HG03460 (cell line): ENCODE results near the gene SLC24A3.

Source experiments
- ATAC-seq: cut with Tn5 transposase; IDR thresholded peaks from one replicate; pipeline ENCODE4 v1.9.1; 2021; ENCODE audit not compliant: unreplicated experiment

SLC24A3 gene

DNA sequence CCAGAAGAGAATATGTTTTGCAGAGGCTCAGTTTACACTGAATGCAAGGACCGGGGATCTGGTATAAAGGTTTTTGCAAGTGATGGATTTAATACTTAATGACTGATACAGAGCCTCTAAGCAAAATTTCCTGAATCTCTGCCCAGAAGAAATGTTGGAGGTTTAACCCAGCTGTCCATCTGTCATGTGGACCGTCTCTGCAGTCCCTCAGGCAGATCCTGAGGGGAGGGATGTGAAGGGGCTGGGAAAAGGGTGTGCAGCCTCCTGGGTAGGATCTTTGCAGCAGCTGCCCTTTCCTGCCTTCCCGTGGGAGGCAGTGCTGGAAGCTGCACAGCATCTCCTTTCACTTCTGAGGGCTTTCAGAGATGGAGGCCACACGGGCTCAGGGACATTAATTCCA lies 207.0 kb downstream of the SLC24A3 start:
- no peak for ATAC-seq

DNA sequence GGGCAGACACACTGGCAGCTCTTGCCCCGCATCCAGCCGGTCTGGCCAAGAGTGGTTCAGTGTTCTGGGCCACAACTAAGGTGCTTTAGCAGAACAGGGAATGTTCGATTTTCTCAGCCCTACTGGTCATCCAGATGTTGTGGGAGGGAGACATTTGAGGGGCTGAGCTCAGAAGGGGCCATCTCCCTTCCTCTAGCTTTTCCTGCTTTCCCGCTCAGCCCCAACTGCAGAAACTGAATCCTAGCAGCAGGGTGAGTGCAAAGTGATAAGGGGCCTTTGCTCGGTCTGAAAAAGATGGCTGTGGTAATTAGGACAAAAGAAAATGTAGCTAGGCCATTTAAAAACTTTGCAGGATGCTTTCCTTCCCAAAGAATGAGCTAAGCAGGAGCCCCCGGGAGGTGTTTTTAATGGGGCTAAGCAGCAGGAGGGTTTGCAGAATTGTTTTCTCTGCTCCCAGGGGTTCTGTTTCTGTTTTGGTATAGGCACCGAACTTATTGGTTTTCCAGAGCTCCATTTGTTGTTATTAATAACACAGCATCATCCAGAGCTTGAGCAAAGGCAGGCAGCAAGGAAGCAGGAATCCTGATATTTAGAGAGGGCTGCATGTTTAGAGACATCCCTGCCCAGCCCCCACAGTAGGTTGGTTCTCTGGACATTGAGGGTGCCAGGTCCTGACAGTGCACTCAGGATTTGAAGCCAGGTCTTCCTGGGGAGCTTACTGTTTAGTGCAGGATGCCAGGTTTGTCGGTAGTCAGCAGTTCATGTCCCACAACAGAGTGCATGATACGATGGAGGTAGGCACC lies 210.9 kb downstream of the SLC24A3 start:
- no peak for ATAC-seq

DNA sequence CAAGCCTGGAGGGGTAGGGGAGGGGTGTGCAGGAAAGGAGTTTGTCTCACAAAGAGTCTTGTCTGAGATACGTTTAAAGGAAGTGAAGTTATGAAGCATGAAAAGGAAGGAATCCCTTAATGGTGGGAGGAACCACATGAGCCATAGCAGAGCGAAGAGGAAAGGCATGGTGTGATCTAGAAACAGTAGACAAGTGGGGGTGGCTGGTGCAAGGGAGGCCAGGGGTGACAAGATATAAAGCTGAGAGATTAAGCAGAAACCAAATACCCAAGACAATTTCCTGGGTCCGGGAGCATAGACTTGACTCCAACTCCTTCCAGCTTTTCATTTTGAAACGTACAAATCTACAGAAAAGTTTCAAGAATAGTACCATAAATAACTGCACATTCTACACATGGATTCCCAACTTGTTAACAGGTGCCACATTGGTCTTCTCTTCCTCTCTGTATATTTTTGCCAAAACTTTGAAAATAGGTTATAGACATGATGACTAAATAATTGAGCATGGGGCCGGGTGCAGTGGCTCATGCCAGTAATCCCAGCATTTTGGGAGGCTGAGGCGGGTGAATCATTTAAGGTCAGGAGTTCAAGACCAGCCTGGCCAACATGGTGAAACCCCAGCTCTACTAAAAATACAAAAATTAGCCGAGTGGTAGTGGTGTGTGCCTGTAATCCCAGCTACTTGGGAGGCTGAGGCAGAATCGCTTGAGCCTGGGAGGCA lies 211.6 kb downstream of the SLC24A3 start:
- ATAC-seq: no peak

DNA sequence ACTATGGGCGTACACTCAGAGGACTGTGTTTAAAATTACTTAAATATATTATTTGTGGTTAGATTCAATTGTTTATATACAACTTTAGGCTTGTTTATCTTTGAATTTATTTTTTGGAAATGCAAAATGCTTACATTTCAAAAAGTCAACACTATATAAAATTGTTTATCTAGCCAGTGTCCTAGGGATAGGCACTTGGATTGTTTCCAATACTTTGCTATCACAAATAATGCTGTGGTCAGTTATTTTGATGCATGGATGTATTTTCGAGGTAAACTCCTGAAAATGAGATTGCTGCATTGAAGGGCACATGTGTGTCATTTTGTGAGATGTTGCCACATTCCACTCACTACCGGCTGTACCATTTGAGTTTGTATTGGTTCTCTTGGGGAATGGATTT lies 213.9 kb downstream of the SLC24A3 start:
- ATAC-seq: no peak

DNA sequence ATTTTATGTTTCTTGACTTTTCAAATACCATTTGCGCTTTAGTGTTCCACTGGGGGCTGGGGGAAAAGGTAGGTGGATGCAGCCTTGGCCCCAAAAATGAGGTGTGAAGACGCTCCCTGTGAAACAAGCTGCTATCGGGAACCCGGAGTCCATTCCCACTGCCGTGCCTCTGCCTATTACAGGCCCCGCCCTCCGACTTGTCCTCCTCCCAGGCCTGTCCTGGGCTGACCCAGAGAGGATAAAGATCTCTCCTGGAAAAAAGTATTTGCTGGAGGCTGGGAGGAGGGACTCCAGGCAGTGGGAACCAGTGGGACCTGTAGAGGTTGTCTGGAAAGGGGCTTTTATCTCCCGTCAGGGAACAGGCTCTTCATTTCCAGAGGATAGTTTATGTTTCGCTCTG lies 215.0 kb downstream of the SLC24A3 start:
- no peak for ATAC-seq

DNA sequence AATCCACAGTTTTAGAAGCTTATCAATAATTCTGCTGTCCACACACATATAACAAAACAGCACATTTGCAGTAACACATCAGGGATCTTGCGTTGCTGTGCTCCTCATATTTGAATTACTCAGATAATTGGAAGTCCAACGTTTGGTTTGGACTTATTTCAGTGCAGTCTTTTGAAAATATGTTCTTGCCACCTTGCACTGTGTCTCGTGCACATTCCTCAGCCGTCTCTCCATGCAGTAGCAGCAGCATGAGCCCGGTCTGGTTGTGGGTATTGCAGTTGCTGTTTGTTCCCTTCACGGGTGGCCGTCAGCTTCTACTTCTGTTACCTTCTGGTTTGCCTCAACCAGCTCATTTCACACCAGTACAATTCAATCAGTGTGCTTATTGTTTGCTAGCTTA lies 215.5 kb downstream of the SLC24A3 start:
- no peak for ATAC-seq

DNA sequence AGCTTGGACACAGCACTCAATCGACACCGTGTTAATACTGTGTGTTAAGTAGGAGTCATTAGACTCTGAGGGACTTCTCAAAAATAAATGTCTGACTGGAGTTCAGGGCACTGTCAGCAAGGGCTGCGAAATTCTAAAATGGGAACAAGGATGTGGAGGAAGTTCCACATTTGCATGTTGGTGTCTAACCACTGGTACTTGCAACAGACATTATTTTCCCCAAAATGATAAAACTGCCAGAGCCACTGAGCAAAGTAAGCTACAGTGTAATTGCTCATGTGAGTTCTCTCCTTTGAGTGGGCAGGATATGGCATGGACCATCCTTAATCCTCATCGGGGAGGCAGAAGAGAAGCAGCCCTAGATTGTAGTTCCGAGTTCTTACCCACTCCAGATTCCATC lies 215.9 kb downstream of the SLC24A3 start:
- ATAC-seq: no peak

DNA sequence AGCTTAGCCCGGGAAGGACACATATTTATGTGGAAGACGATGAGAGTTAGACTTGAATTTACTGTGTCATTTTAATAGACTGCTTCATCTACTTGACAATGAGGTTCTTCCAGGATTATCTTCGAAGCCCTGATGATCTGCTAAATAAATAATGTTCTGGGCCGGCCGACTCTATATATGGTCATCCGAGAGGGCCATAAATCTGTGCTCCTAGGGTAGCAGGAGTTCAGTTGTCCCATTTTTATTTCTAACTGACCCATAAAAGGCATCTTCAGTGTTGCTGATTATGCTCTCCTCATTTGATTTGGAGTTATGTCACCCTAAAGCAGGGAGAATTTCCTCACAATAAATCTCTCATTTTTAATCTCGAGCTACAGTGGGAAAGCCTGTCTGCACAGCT lies 217.1 kb downstream of the SLC24A3 start:
- no peak for ATAC-seq

DNA sequence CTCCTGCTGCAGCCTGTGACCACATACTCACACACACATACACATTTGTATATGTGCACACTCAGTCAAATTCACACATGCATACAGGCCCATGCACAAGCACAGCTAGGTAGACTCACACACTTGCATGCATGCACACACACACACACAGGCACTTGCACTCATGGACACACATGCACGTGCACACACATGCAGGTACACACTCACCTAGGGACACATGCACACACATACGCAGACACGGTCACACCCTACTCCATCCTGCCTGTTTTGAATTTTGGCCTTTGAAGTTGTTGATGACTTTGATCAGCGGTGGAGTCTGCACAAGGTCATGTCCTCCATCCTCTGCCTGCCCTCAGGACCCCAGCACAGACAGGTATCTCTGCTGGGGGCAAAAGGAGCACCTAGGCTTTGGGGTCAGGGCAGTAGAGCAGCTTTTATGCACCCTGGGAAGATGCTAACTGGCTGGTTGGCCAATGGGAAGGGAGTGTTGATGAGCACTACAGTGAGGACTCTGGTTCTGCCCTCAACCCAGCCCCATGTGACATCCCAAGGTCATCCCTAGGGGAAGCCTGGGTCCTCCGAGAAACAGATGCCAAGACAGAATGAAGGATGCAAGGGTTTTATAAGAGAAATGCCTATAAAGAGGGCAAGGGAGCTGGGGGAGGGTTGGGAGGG lies 218.3 kb downstream of the SLC24A3 start:
- no peak for ATAC-seq

DNA sequence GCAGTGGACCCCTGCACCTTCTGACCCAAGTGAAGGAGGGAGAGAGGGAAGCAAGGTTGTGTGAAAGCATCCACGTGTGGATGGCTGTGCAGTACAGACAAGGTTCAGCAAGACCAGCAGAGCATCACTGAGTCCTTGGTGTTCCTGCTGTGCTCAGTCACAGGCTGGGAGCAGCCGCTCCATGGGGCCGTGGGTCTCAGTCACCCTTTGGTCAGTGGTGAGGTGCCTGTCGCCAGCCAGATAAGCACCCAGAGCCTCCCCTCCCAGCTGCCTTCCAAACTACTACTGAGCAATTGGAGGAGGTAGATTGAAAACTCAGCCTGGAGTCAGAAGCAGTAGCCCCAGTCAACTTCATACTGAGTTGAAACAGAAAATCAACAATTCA lies 218.9 kb downstream of the SLC24A3 start:
- ATAC-seq: no peak

DNA sequence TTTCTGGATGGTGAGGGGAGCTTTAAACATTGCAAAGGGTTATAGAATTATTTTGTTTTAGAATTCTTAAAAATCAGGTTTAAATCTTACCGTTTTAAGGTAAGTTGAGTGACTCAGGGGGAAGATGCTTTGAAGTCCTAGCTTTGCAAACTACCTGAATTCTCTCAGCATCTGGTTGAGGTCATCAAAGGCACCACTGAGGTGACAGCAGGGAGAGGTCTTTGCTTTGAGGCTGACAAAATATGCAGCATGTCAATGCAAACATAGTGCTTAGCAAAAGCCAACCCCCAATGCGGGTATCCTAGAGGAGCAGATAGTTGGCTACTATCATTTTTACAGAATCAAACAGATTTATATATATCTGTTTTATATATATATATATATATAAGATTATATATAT lies 219.5 kb downstream of the SLC24A3 start:
- ATAC-seq: no peak

DNA sequence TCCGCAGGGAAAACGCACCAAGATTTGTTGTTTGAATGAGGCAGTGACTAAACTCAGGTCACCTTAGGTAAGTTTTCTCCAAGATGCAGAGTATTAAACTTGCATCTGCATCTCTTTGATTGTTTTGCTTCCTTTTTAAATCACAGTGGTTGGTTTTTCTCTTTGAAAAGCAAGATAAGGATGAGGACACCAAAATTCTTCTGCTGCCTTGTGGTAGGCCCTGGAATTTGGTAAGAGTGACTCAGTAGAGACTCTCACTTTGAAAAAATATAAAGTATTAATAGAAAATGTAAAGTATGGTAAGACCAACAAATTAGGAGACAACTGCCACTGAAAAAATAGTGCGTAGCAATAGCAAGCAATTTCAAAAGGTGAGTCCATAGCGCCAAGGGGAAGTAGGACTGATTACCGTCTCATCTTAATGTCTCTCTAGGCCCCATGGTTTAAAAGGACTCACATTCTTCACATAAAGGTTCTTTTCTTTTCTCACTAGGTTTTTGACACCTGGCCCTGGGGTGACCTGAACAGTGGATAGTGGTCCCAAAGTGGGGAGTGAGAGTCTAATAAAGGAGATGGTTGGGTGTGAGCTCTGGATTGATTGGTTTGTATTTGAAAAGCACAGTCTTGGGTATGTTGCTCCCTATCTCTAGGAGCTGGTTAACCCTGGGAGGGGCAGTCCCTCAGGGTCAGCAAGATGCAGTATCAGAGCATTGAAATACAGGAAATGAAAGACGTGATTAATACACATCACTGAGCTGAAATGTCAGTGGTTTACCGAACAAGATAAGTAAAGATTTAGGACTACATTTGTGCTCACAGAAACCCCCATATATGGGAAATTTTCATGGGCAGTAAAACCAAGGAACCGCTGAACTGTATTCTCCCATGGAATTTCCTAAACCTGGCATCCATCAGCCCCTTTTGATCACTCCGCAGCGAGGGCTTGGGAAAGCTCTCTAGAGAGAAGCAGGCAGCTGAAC lies 221.2 kb downstream of the SLC24A3 start:
- ATAC-seq: no peak

DNA sequence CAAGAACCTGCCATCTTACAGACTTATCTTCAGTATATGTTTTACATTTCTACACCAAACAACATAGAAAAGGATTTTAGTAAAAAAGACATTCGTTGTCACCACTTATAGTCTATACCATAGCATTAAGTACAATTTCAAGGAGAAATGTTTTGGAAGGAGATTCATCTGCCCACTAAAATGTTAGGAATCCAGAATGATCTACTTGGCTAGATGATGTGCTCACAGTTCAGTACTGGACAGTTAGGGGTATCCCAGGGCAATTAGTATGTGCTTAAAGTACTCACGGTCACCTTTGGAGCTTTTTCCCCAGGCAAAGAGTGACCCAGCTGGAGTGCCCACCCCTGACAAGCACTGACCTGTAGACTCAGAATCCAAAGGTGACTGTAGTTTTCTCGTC lies 222.9 kb downstream of the SLC24A3 start:
- ATAC-seq: no peak

DNA sequence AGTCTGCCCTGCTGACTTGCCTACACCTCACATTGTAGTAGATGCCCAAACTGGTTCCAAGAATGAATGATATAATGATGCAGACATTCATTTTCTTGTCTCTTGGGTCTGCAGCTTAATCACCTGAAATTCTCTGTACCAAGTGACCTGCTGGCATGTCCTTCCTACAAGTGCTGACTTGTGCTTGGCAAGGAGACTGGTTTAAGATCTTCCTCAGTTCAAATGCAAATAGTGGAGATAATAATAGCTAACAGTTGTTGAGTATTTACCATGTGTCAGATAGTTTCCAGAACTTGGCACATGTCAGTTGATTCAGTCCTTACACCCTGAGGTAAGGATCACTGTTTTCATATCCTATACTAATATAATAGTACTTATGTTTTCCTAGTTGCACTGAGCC lies 223.4 kb downstream of the SLC24A3 start:
- no peak for ATAC-seq

DNA sequence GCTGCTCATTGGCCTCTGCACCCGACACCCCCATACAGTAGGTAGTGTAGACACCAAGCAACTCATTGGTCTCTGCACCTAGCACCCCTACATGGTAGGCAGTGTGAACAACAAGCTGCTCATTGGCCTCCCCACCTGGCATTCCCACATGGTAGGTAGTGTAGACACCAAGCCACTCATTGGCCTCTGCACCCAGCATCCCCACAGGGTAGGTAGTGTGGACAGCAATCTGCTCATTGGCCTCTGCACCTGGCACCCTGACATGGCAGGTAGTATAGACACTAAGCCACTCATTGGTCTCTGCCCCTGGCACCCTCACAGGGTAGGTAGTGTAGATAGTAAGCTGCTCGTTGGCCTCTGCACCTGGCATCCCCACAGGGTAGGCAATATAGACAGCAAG lies 226.0 kb downstream of the SLC24A3 start:
- ATAC-seq: no peak

DNA sequence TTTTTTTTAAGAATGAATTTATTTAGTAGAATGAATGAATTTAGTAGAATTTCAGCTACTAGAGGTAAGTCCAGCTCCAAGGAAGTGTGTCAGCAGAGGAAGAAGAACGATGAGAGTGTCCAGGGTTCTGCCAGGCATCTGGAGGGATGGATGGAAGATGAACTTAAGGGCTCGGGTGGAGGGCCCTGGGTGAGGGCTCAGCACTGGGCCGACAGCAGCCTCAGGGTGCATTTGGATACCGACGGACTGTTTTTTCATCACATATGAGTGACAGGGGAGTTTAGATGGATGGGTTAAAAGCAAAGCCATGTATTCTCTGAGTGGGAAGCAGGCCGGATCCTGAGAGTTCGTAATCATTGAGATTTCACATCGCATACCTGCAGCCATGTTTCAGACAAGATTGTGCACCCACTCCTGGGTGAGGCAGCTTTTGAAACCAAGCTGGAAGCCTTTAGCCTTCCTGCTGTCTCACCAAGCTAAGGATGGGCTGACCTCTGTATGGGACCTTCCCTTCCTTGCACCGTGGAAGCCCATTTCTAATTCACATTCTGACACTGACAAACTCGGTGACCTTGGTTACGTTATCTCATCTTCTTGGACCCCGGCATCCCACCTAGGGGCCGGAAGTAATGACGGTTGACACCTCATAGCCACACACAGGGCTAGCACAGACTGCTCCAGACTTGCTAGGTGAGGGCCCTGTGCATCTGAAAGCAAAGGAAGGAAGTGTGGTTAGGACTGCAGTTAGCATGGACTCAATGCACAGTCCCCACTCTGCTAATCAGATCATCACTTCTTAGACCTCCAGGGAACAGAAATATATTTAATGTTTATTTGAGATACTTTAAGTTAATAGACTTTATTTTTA lies 228.5 kb downstream of the SLC24A3 start:
- no peak for ATAC-seq

DNA sequence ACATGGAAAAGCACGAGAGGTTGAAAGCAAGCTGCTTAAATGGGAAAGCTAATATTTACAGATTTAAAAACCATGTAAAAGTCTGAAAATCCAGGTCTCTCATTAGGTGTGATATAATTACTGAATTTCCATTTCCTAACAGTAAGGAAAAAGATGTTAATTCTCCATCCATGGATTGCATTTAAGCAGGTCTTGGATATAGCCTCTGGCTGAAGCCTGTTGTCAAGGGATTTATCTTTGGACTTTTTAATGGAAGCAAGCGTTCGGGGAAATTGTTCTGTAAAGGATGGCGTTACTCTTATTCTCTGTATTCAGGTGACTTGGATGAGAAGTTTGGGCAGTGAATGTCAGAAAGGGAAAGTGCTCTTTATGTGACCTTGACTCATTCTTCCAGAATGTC lies 233.8 kb downstream of the SLC24A3 start:
- no peak for ATAC-seq

DNA sequence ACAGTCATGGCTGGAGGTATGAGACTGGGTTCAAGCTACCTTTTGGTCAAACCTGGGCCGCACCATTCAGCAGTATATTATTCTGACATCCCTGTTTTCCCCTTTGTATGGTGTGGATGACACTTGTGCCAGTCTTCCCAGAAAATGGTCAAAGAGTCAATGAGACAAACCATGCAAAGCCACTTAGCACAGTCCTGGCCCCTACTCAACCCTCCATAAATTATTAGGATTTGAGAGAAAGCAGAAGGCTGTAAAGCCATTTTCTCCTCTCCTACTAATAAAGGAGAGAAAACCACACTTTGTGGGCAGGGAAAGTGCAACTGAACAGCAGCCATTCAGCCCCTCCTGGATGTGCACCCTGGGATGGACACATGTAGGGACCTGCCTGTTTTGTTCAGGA lies 236.2 kb downstream of the SLC24A3 start:
- ATAC-seq: no peak

DNA sequence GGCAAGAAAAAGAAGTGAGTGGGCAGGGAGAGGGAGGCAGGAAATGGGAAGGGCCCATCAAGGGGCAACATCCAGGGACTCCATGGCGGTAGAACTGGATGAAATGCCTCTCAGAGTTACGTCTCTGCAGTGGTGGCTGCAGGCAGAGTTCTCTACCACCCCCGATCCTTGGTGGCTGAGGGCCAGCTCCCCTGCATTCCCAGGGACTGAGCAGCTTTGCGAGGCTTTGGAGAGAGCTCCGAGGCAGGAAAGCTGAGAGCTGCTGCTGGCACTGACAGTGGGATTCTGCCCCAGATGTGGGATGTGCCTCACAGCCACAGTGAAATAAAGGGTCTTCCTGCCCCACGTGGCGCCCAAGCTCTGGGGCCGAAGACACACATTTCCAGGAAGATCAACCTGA lies 236.6 kb downstream of the SLC24A3 start:
- ATAC-seq: no peak
